ENCODE measurements around the gene FAM193A. TPM values are rescaled to one million over a fixed set of nuclear protein-coding genes. Genes with fewer than 3 reads are reported as not detected.
"Not testable (repeated sequence)": the region's sequence is repeated elsewhere in the genome, so short reads cannot be mapped to it uniquely, and the experiment has no call there.

The FAM193A gene
- total RNA-seq, 1 donor: 36.9 TPM

- no peak for DNase-seq (ENCODE audit: low read depth in 2 of 3, low spot score in 2 of 3)
These were observed 230.7 kb downstream of the FAM193A start for GRCh38 chr4:2767046-2767704.

GRCh38 chr4:2767705-2768074, 231.2 kb downstream of the FAM193A start:
- DNase-seq (ENCODE audit: low read depth in 2 of 3, low spot score in 2 of 3): no peak

DNA sequence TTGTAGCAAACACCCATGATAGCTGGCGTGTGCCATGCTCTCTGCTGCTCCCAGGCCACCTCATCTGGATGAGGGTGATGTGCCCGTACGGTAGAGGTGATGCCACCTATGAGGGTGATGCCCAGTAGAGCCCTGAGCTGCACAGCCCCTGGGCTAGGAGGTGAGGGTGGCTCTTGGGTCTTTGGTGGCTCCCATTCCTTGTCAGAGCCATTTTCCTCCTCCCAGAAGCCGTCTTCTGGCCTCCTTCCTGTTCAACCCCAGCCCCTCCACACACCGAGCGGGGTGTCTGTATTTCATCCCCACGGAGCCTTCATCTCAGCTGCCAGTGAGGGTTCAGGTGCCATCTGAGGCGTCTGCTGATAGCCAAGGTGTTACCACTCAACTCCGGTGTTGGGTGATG, 231.7 kb downstream of the FAM193A start:
- DNase-seq (ENCODE audit: low read depth in 2 of 3, low spot score in 2 of 3): no peak

DNA sequence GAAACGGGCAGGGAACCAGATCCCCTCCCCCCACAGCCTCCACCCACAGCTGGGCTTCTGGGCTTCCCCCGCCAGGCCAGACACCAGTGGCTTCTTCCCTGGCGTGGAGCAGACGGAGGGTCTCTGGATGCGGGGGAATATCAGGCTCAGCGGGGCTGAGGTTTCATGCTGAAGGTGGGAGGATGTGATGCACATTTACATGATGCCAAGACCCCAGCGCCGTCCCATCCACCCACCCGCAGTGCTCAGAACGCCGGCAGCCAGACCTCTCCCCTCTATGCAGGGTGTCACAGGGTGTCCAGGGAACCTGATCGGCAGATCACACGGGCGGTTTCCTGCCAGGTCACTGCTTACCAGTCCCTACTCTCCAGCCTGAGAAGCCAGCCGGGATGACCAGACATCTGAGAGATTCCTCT, 232.5 kb downstream of the FAM193A start:
- DNase-seq (ENCODE audit: low read depth in 2 of 3, low spot score in 2 of 3): no peak

DNA sequence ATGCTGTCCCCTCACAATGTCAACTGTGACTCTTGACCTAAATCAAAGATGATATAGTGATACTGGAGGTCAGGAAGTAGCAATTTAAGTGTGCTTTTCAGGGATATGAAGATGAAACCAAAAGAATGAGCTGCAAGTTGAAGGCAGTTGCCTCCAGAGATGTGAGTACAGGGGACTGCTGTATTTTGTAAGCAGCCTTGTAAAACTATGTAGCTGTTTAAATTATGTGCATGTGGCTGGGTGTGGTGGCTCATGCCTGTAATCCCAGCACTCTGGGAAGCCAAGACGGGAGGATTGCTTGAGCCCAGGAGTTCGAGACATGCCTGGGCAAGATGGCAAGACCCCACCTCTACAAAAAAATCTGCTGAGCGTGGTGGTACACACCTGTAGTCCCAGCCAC, 234.8 kb downstream of the FAM193A start:
- DNase-seq (ENCODE audit: low read depth in 2 of 3, low spot score in 2 of 3): no peak

- DNase-seq (ENCODE audit: low read depth in 2 of 3, low spot score in 2 of 3): not testable (repeated sequence)
These were observed 244.2 kb downstream of the FAM193A start for GRCh38 chr4:2780643-2781042.

- no peak for DNase-seq (ENCODE audit: low read depth in 2 of 3, low spot score in 2 of 3)
These were observed 245.5 kb downstream of the FAM193A start for GRCh38 chr4:2781911-2782310.

Small RNA genes within 50 kb of the gene (small RNA-seq; reads per million reads assigned to genes)
- gene CR545473.1 (not detected), gene RF00019 (not detected)

Other genes starting within 250 kb of the FAM193A start
- 2.7 TPM for gene ZFYVE28, start 118.0 kb upstream of the FAM193A start, total RNA-seq
- 0.27 TPM for gene CFAP99, start 117.7 kb upstream of the FAM193A start, total RNA-seq
- 30.4 TPM for gene RNF4, start 67.5 kb upstream of the FAM193A start, total RNA-seq
- gene TNIP2, start 219.7 kb downstream of the FAM193A start, total RNA-seq: 30.2 TPM

Measured in hematopoietic multipotent progenitor cell (in vitro differentiated cells).